Left ventricle myocardium inferior (tissue), 1 donor: ENCODE measurements around the gene FHIT. TPM values are rescaled to one million over a fixed set of nuclear protein-coding genes. Genes with fewer than 3 reads are reported as not detected.

Experiments used
- DNase-seq: peaks from one replicate; pipeline ENCODE4 v3.0.0-alpha.2; 2020
- H3K27ac ChIP-seq: fragments of 200-600 bp; replicated peaks from 2 replicates; pipeline ENCODE4 v1.8.0; 2021
- H3K27me3 ChIP-seq: fragments of 200-600 bp; 2 replicates; pipeline ENCODE4 v1.8.0; 2021; ENCODE audit warnings: low read depth
- H3K36me3 ChIP-seq: fragments of 200-600 bp; 2 replicates; pipeline ENCODE4 v1.8.0; 2021
- H3K4me1 ChIP-seq: fragments of 200-600 bp; 2 replicates; pipeline ENCODE4 v1.8.0; 2021
- H3K4me3 ChIP-seq: fragments of 200-600 bp; 2 replicates; pipeline ENCODE4 v1.8.0; 2021; ENCODE audit warnings: mild to moderate bottlenecking, moderate library complexity
- H3K9me3 ChIP-seq: fragments of 200-600 bp; replicated peaks from 2 replicates; pipeline ENCODE4 v1.8.0; 2021
- intact Hi-C: fragments of 100-400 bp; cut with micrococcal nuclease; formaldehyde crosslinking; loops from one replicate; pipeline ENCODE4 v1.11.0; 2022
- total RNA-seq: library from RNA; stranded (reverse); fragmentation: NEBNext Ultra II Directional; extraction: Animal tissue kit (Norgen Biotek cat#: 25700); gene quantifications from one replicate; pipeline ENCODE4 v1.2.1, GENCODE V29; 2021
- TF ChIP-seq, protein P1 (sequence below): fragments of 200-600 bp; IDR thresholded peaks from 2 replicates; pipeline ENCODE4 v1.8.0; 2021; ENCODE audit warnings: antibody characterized with exemption, mild to moderate bottlenecking, borderline replicate concordance
- donor health status: DM: no; HTN: yes; CAD: no; lungs with severe emphysema.

FHIT gene
- total RNA-seq, 1 donor from 2014 or later: 16.0 TPM

DNA sequence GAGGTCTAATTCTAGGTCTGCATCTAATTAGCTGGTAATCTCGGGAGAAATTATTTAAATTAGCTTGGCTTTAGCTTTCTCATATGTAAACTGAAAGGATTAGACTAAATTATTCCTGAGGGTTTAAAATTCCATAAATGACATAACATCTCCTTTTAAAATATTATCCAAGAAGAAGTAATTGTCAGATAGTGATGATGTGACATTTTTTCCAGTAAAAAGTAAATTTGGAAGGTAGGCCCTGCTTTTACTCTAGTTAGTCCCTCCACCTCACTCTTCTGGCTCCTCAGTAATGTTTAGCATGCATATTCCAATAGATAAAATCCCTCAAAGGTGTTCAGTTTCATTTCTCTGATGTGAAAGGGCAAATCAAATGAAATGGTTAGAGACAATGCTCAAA is 215.7 kb downstream of the FHIT start:
- H3K27ac ChIP-seq: no peak overlapping the region
- no peaks in the 10 kb centered on the region for H3K27me3 ChIP-seq
- H3K36me3 ChIP-seq: no peaks in the 10 kb centered on the region
- H3K4me3 ChIP-seq: no peak overlapping the region
- H3K9me3 ChIP-seq: peaks cover 5% of the 10 kb centered on the region
- TF ChIP-seq, protein P1, sequence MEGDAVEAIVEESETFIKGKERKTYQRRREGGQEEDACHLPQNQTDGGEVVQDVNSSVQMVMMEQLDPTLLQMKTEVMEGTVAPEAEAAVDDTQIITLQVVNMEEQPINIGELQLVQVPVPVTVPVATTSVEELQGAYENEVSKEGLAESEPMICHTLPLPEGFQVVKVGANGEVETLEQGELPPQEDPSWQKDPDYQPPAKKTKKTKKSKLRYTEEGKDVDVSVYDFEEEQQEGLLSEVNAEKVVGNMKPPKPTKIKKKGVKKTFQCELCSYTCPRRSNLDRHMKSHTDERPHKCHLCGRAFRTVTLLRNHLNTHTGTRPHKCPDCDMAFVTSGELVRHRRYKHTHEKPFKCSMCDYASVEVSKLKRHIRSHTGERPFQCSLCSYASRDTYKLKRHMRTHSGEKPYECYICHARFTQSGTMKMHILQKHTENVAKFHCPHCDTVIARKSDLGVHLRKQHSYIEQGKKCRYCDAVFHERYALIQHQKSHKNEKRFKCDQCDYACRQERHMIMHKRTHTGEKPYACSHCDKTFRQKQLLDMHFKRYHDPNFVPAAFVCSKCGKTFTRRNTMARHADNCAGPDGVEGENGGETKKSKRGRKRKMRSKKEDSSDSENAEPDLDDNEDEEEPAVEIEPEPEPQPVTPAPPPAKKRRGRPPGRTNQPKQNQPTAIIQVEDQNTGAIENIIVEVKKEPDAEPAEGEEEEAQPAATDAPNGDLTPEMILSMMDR: no peak
- DNase-seq: no peak
- H3K4me1 ChIP-seq: no peaks in the 10 kb centered on the region
- intact Hi-C loops: no loop called here

DNA sequence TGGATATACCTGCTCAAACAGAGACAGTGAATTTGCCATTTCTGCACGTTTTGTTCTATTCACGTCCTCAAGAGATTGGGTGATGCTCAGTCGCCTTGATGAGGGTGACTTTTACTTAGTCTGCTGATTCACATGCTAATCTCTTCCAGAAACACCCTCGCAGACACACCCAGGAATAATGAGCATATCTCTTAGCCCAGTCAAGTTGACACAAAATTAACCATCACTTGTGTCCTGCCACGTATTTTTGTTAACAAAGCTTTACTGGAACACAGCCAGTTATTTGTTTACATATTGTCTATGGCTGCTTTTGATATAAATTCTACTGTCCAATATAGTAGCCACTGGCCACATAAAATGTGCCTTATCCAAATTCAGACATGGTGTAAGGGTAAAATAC is 218.3 kb downstream of the FHIT start:
- no peaks in the 10 kb centered on the region for H3K27me3 ChIP-seq
- no peak overlapping the region for H3K4me3 ChIP-seq
- no peak for DNase-seq
- no peaks in the 10 kb centered on the region for H3K4me1 ChIP-seq
- peaks cover 5% of the 10 kb centered on the region for H3K9me3 ChIP-seq
- TF ChIP-seq, protein P1: no peak
- intact Hi-C loops: no loop called here
- no peak overlapping the region for H3K27ac ChIP-seq
- no peaks in the 10 kb centered on the region for H3K36me3 ChIP-seq

DNA sequence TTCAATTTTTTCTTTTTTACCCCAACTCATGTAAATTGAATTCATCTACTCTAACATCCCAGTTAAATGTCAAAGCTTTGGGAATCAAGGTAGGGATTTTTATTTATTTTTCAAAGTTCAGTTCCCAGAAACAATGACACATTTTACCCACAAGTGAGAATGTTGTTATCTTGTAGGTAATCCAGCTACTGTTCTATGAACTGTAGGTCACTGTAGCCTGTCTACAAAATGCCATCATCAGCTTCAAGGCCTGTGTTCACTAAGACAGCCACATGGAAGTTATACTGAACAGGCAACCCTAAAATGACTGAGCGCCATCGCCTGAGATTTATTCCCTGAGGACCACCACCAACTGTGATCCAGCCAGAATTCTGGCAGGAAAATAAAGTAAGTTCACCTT is 219.7 kb downstream of the FHIT start:
- DNase-seq: no peak
- Histone ChIP-seq H3K4me1 (no peaks in the 10 kb centered on the region), H3K4me3 (no peak overlapping the region), H3K27ac (no peak overlapping the region), H3K27me3 (no peaks in the 10 kb centered on the region), H3K9me3 (peaks cover 5% of the 10 kb centered on the region), H3K36me3 (no peaks in the 10 kb centered on the region)
- TF ChIP-seq, protein P1: no peak
- intact Hi-C loops: no loop called here

DNA sequence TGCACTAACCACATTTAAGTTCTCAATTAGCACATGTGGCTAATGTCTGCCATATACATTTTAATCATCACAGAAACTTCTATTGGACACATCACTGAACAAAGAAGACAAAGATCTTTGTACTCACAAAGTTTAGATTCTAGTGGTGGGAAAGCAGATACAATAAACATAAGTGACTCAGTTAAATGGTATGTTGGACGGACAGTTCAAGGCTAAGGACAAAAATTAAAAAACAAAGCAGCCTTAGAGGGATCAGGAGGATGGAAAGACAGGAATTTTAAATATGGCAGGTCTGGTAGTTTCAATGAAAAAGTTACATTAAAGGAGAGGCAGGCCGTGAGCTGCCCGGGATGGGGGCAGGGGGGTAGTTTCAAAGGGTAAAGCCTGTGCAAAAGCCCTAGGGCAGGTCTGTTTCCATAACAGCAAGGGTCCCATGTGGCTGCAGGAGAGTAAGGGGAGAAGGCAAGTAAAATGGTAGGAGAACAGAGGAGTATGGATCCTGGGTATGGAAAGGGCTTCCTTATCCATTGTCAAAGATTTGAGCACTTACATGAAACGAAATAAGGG is 220.7 kb downstream of the FHIT start:
- H3K27ac ChIP-seq: no peak overlapping the region
- DNase-seq: no peak
- intact Hi-C loops: no loop called here
- H3K36me3 ChIP-seq: no peaks in the 10 kb centered on the region
- no peaks in the 10 kb centered on the region for H3K27me3 ChIP-seq
- H3K4me1 ChIP-seq: no peaks in the 10 kb centered on the region
- TF ChIP-seq, protein P1: no peak
- no peak overlapping the region for H3K4me3 ChIP-seq
- H3K9me3 ChIP-seq: peaks cover 5% of the 10 kb centered on the region

DNA sequence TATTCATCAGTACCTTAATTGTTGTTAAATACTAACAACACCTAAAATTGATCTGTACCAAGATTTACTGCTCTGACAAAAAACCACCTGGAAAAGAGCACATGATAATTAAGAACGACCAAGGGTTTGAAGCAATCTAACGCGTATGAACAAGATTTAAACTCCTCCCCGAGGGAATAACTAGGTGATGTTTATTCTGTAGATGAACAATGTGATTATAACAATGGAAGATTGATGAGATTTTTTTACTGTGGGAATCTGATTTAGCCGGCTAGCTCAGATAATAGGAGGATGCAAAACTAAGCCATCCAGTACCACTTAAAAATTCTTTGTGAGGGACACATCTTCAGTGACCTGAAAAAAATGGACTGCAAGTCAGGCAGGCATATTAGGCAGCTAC is 222.1 kb downstream of the FHIT start:
- no peaks in the 10 kb centered on the region for H3K36me3 ChIP-seq
- no peak overlapping the region for H3K27ac ChIP-seq
- H3K4me3 ChIP-seq: no peak overlapping the region
- intact Hi-C loops: no loop called here
- DNase-seq: no peak
- H3K27me3 ChIP-seq: no peaks in the 10 kb centered on the region
- no peaks in the 10 kb centered on the region for H3K4me1 ChIP-seq
- TF ChIP-seq, protein P1: no peak
- peaks cover 5% of the 10 kb centered on the region for H3K9me3 ChIP-seq
